A549 (cell line): ENCODE data around the gene TTC28. TPM values are rescaled to one million over a fixed set of nuclear protein-coding genes. Genes with fewer than 3 reads are reported as not detected.

Experiments used
- ATAC-seq, 2 experiments: fragments of 200-7000 bp in 1 of 2; fragments of >200 bp in 1 of 2; cut with Nextera tagmentation in 1 of 2; cut with Tn5 transposase in 1 of 2; 3 replicates each; pipeline versions ENCODE4 v1.8.0 to v1.9.1; 2018 to 2020; ENCODE audit warnings: mild to moderate bottlenecking in 1 of 2, moderate library complexity in 1 of 2
- CTCF ChIA-PET: fragments of 300-600 bp; sonication (Branson Sonifier 250); formaldehyde crosslinking; extraction: SDS; loops from one replicate; lab custom pipeline; 2021; ENCODE audit warnings: antibody characterized with exemption, inconsistent platforms; lab: Yijun Ruan, JAX
- POLR2A ChIA-PET: fragments of 350-600 bp; formaldehyde crosslinking; extraction: SDS; loops from one replicate; lab custom pipeline; 2021; ENCODE audit warnings: antibody characterized with exemption, inconsistent platforms; lab: Yijun Ruan, JAX
- DNase-seq, 2 experiments: peaks; one replicate each; pipeline versions ENCODE4 v3.0.0 to v3.0.0-alpha.2; 2011 to 2016; ENCODE audit warnings: low read depth in 1 of 2, low spot score in 1 of 2
- FAIRE-seq: peaks from 2 replicates; lab custom pipeline; 2011; peaks lifted over from hg19 to GRCh38; lab: Jason Lieb, UNC
- H3K27ac ChIP-seq, 2 experiments: fragments of >200 bp; sonication (Bioruptor Twin); formaldehyde crosslinking; 3 replicates each; pipeline ENCODE4 v1.5.1; 2016 to 2017
- H3K4me1 ChIP-seq: fragments of >200 bp; sonication (Bioruptor Twin); formaldehyde crosslinking; 3 replicates; pipeline ENCODE4 v1.6.1; 2016
- H3K4me2 ChIP-seq: fragments of >200 bp; sonication (Bioruptor Twin); formaldehyde crosslinking; 3 replicates; pipeline ENCODE4 v1.6.1; 2016
- H3K4me3 ChIP-seq: fragments of >200 bp; sonication (Bioruptor Twin); formaldehyde crosslinking; 3 replicates; pipeline ENCODE4 v1.5.1; 2016
- H3K9me3 ChIP-seq: fragments of >200 bp; sonication (Bioruptor Twin); formaldehyde crosslinking; 3 replicates; pipeline ENCODE4 v1.6.1; 2016
- CBX2 ChIP-seq: fragments of 200-600 bp; sonication (generic); IDR thresholded peaks from 2 replicates; pipeline ENCODE4 v1.6.1; 2016; ENCODE audit warnings: low read depth, mild to moderate bottlenecking, borderline replicate concordance
- CHD2 ChIP-seq: fragments of 150-350 bp; IDR thresholded peaks from 2 replicates; pipeline ENCODE4 v1.6.1; 2014; ENCODE audit warnings: low read length; ENCODE audit not compliant: partially characterized antibody
- CHD4 ChIP-seq: fragments of 200-600 bp; sonication (generic); IDR thresholded peaks from 2 replicates; pipeline ENCODE4 v1.6.1; 2016; ENCODE audit warnings: antibody characterized with exemption, mild to moderate bottlenecking, borderline replicate concordance
- EHF ChIP-seq: fragments of 250-450 bp; sonication (Bioruptor Pico); IDR thresholded peaks from 2 replicates; pipeline ENCODE4 v1.5.0; 2020; ENCODE audit warnings: mild to moderate bottlenecking
- EHMT2 ChIP-seq: fragments of 200-600 bp; sonication (generic); IDR thresholded peaks from 2 replicates; pipeline ENCODE4 v1.6.1; 2016; ENCODE audit warnings: antibody characterized with exemption, low read depth, mild to moderate bottlenecking, moderate library complexity
- FOSB ChIP-seq: fragments of 250-450 bp; sonication (Bioruptor Pico); IDR thresholded peaks from 2 replicates; pipeline ENCODE4 v1.5.0; 2020; ENCODE audit warnings: mild to moderate bottlenecking, moderate library complexity
- FOSL2 ChIP-seq, 2 experiments: fragments of 450-650 bp in 1 of 2; fragments of >200 bp in 1 of 2; sonication (Bioruptor Twin) in 1 of 2; formaldehyde crosslinking; IDR thresholded peaks; 2 replicates each; pipeline versions ENCODE4 v1.5.0 to v1.6.1; 2016 to 2020; ENCODE audit warnings: mild to moderate bottlenecking in 1 of 2, moderate library complexity in 1 of 2
- FOXS1 ChIP-seq: fragments of 250-450 bp; sonication (Bioruptor Pico); IDR thresholded peaks from 2 replicates; pipeline ENCODE4 v1.5.0; 2020; ENCODE audit warnings: mild to moderate bottlenecking, moderate library complexity
- GATA3 ChIP-seq: IDR thresholded peaks from 2 replicates; pipeline ENCODE4 v1.6.1; 2012; ENCODE audit warnings: borderline replicate concordance
- HOXA7 ChIP-seq: fragments of 250-450 bp; sonication (Bioruptor Pico); IDR thresholded peaks from 2 replicates; pipeline ENCODE4 v1.5.0; 2020; ENCODE audit warnings: mild to moderate bottlenecking, moderate library complexity
- HOXB13 ChIP-seq: fragments of 250-450 bp; sonication (Bioruptor Pico); IDR thresholded peaks from 2 replicates; pipeline ENCODE4 v1.5.0; 2020; ENCODE audit warnings: low read depth, mild to moderate bottlenecking, moderate library complexity
- KDM1A ChIP-seq: fragments of 200-600 bp; sonication (generic); IDR thresholded peaks from 2 replicates; pipeline ENCODE4 v1.6.1; 2016; ENCODE audit warnings: low read depth, mild to moderate bottlenecking
- KDM5A ChIP-seq: fragments of 200-600 bp; sonication (generic); IDR thresholded peaks from 2 replicates; pipeline ENCODE4 v1.6.1; 2016; ENCODE audit warnings: antibody characterized with exemption, mild to moderate bottlenecking
- NPAS2 ChIP-seq: fragments of 250-450 bp; sonication (Bioruptor Pico); IDR thresholded peaks from 2 replicates; pipeline ENCODE4 v1.8.0; 2022; ENCODE audit warnings: mild to moderate bottlenecking, moderate library complexity, borderline replicate concordance
- NR3C1 ChIP-seq: fragments of >200 bp; sonication (Bioruptor Twin); formaldehyde crosslinking; IDR thresholded peaks from 3 replicates; pipeline ENCODE4 v1.6.1; 2017
- RAD21 ChIP-seq, 2 experiments: fragments of >200 bp in 1 of 2; sonication (Bioruptor Twin) in 1 of 2; formaldehyde crosslinking in 1 of 2; IDR thresholded peaks in 1 of 2; conservative IDR thresholded peaks in 1 of 2; 2 replicates in 1 of 2; 3 replicates in 1 of 2; pipeline ENCODE4 v1.6.1; 2012 to 2018; ENCODE audit warnings: inconsistent platforms in 1 of 2
- RCOR1 ChIP-seq: fragments of 150-350 bp; IDR thresholded peaks from 2 replicates; pipeline ENCODE4 v1.6.1; 2014; ENCODE audit warnings: antibody characterized with exemption, low read length, low read depth
- SMC3 ChIP-seq: fragments of >200 bp; sonication (Bioruptor Twin); formaldehyde crosslinking; IDR thresholded peaks from 3 replicates; pipeline ENCODE4 v1.6.1; 2018; ENCODE audit warnings: inconsistent platforms
- SREBF2 ChIP-seq: fragments of 450-650 bp; IDR thresholded peaks from 2 replicates; pipeline ENCODE4 v1.6.1; 2014; ENCODE audit warnings: mild to moderate bottlenecking, moderate library complexity
- TP53 ChIP-seq: fragments of 250-450 bp; sonication (Bioruptor Pico); IDR thresholded peaks from 2 replicates; pipeline ENCODE4 v1.5.0; 2021; ENCODE audit warnings: mild to moderate bottlenecking, moderate library complexity
- WGBS: methylation state at CpG from one replicate; pipeline ENCODE4 v1.1.6; 2017; ENCODE audit errors: missing lambda C conversion rate; 5-methylcytosine and 5-hydroxymethylcytosine counted together
- polyA plus RNA-seq, 4 experiments: library from polyadenylated mRNA; depleted of rRNA in 3 of 4; stranded (reverse); fragments of >200 nt; fragmentation: RNase III in 1 of 4; extraction: RNeasy Plus Mini Kit Qiagen cat#74134 plus additional on column Dnase treatment in 1 of 4; gene quantifications; 2 replicates in 3 of 4; 3 replicates in 1 of 4; pipeline ENCODE4 v1.2.3, GENCODE V29; 2011 to 2017
- TF ChIP-seq, protein P1 (sequence below): fragments of 250-450 bp; sonication (Bioruptor Pico); IDR thresholded peaks from 2 replicates; pipeline ENCODE4 v1.5.0; 2021; ENCODE audit warnings: mild to moderate bottlenecking, moderate library complexity, borderline replicate concordance
- TF ChIP-seq, protein P2 (sequence below): fragments of 250-450 bp; sonication (Bioruptor Pico); IDR thresholded peaks from 2 replicates; pipeline ENCODE4 v1.5.0; 2020; ENCODE audit warnings: low read depth, mild to moderate bottlenecking, moderate library complexity
- TF ChIP-seq, protein P3 (sequence below): fragments of 200-600 bp; sonication (generic); IDR thresholded peaks from 2 replicates; pipeline ENCODE4 v1.6.1; 2016; ENCODE audit warnings: antibody characterized with exemption, mild to moderate bottlenecking, moderate library complexity
- TF ChIP-seq, protein P4 (sequence below): fragments of 450-650 bp; IDR thresholded peaks from 2 replicates; pipeline ENCODE4 v1.6.1; 2014; ENCODE audit warnings: antibody characterized with exemption
- TF ChIP-seq, protein P5 (sequence below): fragments of >200 bp; sonication (Bioruptor Twin); formaldehyde crosslinking; IDR thresholded peaks from 3 replicates; pipeline ENCODE4 v1.6.1; 2016
- TF ChIP-seq, protein P6 (sequence below): IDR thresholded peaks from 2 replicates; pipeline ENCODE4 v1.6.1; 2012
- TF ChIP-seq, protein P7 (sequence below): fragments of >200 bp; sonication (Bioruptor Twin); formaldehyde crosslinking; IDR thresholded peaks from 2 replicates; pipeline ENCODE4 v1.6.1; 2016
- TF ChIP-seq, protein P8 (sequence below): IDR thresholded peaks from 2 replicates; pipeline ENCODE4 v1.6.1; 2012

Gene TTC28
- polyA plus RNA-seq, 2 of the 4 experiments (the other 2 are of a cell fraction) = 2.6 to 3.8 TPM

DNA sequence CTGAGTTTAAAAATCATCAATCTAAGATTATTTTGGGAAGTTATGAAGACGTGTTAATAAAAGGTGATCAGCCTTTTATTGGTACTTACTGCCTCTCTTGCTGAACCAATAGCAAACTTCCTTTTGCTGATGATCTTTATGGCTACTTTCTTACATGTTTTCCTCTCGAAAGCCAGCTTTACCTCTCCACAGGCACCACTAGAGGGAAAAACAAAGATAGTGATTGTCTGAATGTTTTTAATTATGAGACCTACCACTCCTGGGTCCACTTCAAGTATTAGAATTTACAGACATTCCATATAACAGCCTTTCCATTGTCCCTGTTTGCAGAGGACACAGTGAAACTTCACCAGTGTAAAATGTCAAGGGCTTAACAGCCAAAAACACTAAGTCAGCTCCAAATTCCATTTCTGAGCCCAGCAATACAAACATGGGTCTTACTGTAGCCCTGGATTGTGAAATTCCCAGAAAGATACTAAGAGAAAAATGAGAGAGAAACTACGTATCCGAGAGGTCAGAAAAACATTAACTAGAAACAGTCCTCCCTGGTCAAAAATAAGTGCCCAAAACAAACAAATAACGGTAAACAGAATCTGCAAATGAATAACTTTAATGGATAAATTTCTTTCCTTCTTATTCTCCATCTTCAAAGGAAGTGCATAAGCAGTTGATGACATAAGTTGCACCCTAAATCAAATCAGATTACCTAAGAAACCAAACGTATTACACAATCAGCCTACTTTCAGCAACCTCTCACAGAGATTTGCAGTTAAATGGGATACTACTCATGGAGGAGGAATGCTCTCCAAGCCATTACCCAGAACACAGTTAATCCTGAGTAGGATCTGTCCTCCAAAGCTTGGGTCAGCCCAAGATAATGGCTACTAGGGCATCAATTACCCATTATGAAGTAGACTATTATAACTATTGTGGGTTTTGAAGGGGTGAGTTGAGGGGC is 32.5 kb upstream of the TTC28 start:
- peak overlapping the region; percentile 81 for H3K4me2 ChIP-seq
- DNase-seq (peak; percentile 28 to 91), FAIRE-seq (peak; percentile 79), ATAC-seq (peak; percentile 96 to 98)
- no peaks in the 10 kb centered on the region for H3K9me3 ChIP-seq
- POLR2A ChIA-PET = interaction anchor here (1.2 to 1.8 kb wide), 2 partner anchors 32 to 33 kb away, joined by 3 to 4 read pairs; partner anchors contain the start of gene TTC28
- WGBS = 4% methylated on average over 6 of the region's 6 CpGs
- CTCF ChIA-PET = interaction anchor here (1.5 kb wide), 1 partner anchor 30 kb away, joined by 4 read pairs; no protein-coding TSS in a partner anchor
- peaks cover 39% of the 10 kb centered on the region for H3K4me1 ChIP-seq
- peak overlapping the region; percentile 23 for H3K4me3 ChIP-seq
- peak overlapping the region; percentile 82 to 87 for H3K27ac ChIP-seq
- no peak for TF ChIP-seq RCOR1
- TF ChIP-seq, protein P1, sequence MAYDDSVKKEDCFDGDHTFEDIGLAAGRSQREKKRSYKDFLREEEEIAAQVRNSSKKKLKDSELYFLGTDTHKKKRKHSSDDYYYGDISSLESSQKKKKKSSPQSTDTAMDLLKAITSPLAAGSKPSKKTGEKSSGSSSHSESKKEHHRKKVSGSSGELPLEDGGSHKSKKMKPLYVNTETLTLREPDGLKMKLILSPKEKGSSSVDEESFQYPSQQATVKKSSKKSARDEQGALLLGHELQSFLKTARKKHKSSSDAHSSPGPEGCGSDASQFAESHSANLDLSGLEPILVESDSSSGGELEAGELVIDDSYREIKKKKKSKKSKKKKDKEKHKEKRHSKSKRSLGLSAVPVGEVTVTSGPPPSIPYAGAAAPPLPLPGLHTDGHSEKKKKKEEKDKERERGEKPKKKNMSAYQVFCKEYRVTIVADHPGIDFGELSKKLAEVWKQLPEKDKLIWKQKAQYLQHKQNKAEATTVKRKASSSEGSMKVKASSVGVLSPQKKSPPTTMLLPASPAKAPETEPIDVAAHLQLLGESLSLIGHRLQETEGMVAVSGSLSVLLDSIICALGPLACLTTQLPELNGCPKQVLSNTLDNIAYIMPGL (CRISPR knock-in tag) = no peak
- TF ChIP-seq NPAS2 (CRISPR knock-in tag) = no peak
- no peak for TF ChIP-seq EHMT2
- TF ChIP-seq, protein P2, sequence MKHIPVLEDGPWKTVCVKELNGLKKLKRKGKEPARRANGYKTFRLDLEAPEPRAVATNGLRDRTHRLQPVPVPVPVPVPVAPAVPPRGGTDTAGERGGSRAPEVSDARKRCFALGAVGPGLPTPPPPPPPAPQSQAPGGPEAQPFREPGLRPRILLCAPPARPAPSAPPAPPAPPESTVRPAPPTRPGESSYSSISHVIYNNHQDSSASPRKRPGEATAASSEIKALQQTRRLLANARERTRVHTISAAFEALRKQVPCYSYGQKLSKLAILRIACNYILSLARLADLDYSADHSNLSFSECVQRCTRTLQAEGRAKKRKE (CRISPR knock-in tag) = no peak
- no peak for TF ChIP-seq TP53 (CRISPR knock-in tag)
- no peak for TF ChIP-seq NR3C1
- TF ChIP-seq HOXA7 (CRISPR knock-in tag) = no peak
- TF ChIP-seq KDM1A = no peak
- TF ChIP-seq FOSL2 (IDR thresholded peaks at IDR 0.05) = no peak
- TF ChIP-seq FOSL2 (CRISPR knock-in tag; IDR thresholded peaks at IDR 0.05) = peak; percentile 73
- peak; percentile 82 for TF ChIP-seq GATA3
- TF ChIP-seq, protein P3, sequence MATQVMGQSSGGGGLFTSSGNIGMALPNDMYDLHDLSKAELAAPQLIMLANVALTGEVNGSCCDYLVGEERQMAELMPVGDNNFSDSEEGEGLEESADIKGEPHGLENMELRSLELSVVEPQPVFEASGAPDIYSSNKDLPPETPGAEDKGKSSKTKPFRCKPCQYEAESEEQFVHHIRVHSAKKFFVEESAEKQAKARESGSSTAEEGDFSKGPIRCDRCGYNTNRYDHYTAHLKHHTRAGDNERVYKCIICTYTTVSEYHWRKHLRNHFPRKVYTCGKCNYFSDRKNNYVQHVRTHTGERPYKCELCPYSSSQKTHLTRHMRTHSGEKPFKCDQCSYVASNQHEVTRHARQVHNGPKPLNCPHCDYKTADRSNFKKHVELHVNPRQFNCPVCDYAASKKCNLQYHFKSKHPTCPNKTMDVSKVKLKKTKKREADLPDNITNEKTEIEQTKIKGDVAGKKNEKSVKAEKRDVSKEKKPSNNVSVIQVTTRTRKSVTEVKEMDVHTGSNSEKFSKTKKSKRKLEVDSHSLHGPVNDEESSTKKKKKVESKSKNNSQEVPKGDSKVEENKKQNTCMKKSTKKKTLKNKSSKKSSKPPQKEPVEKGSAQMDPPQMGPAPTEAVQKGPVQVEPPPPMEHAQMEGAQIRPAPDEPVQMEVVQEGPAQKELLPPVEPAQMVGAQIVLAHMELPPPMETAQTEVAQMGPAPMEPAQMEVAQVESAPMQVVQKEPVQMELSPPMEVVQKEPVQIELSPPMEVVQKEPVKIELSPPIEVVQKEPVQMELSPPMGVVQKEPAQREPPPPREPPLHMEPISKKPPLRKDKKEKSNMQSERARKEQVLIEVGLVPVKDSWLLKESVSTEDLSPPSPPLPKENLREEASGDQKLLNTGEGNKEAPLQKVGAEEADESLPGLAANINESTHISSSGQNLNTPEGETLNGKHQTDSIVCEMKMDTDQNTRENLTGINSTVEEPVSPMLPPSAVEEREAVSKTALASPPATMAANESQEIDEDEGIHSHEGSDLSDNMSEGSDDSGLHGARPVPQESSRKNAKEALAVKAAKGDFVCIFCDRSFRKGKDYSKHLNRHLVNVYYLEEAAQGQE = no peak
- TF ChIP-seq CHD2 = no peak
- TF ChIP-seq, protein P4, sequence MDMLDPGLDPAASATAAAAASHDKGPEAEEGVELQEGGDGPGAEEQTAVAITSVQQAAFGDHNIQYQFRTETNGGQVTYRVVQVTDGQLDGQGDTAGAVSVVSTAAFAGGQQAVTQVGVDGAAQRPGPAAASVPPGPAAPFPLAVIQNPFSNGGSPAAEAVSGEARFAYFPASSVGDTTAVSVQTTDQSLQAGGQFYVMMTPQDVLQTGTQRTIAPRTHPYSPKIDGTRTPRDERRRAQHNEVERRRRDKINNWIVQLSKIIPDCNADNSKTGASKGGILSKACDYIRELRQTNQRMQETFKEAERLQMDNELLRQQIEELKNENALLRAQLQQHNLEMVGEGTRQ = no peak
- TF ChIP-seq, protein P5, sequence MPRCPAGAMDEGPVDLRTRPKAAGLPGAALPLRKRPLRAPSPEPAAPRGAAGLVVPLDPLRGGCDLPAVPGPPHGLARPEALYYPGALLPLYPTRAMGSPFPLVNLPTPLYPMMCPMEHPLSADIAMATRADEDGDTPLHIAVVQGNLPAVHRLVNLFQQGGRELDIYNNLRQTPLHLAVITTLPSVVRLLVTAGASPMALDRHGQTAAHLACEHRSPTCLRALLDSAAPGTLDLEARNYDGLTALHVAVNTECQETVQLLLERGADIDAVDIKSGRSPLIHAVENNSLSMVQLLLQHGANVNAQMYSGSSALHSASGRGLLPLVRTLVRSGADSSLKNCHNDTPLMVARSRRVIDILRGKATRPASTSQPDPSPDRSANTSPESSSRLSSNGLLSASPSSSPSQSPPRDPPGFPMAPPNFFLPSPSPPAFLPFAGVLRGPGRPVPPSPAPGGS = peak; percentile 89; the same call in 2 of the 3 replicates
- TF ChIP-seq EHF (CRISPR knock-in tag) = no peak
- TF ChIP-seq CHD4 = no peak
- TF ChIP-seq, protein P6, sequence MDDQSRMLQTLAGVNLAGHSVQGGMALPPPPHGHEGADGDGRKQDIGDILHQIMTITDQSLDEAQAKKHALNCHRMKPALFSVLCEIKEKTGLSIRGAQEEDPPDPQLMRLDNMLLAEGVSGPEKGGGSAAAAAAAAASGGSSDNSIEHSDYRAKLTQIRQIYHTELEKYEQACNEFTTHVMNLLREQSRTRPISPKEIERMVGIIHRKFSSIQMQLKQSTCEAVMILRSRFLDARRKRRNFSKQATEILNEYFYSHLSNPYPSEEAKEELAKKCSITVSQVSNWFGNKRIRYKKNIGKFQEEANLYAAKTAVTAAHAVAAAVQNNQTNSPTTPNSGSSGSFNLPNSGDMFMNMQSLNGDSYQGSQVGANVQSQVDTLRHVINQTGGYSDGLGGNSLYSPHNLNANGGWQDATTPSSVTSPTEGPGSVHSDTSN = peak; percentile 51; the same call in 1 of the 2 replicates
- no peak for TF ChIP-seq CBX2
- TF ChIP-seq SMC3 = peak; percentile 33; the same call in 1 of the 3 replicates
- TF ChIP-seq, protein P7, sequence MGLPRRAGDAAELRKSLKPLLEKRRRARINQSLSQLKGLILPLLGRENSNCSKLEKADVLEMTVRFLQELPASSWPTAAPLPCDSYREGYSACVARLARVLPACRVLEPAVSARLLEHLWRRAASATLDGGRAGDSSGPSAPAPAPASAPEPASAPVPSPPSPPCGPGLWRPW = peak; percentile 98
- TF ChIP-seq SREBF2 = no peak
- TF ChIP-seq KDM5A = no peak
- no peak; a peak in 1 of 5 replicates for TF ChIP-seq RAD21 (conservative IDR thresholded peaks at IDR 0.05 in 1 of 2, IDR thresholded peaks at IDR 0.05 in 1 of 2)
- TF ChIP-seq, protein P8, sequence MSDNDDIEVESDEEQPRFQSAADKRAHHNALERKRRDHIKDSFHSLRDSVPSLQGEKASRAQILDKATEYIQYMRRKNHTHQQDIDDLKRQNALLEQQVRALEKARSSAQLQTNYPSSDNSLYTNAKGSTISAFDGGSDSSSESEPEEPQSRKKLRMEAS = peak; percentile 44; the same call in 1 of the 2 replicates
- no peak for TF ChIP-seq FOSB
- no peak for TF ChIP-seq FOXS1 (CRISPR knock-in tag)
- TF ChIP-seq HOXB13 (CRISPR knock-in tag) = 0 out of 2 replicates have a peak, but pooled peaks have one; percentile 16
